SW480 (cell line): ENCODE data around the gene NTN1.

Experiments used
- DNase-seq: peaks from one replicate; pipeline ENCODE4 v3.0.0-alpha.2; 2016; ENCODE audit warnings: low spot score

The NTN1 gene

GRCh38 chr17:9037736-9038135 lies 16.4 kb downstream of the NTN1 start:
- DNase-seq = no peak

DNA sequence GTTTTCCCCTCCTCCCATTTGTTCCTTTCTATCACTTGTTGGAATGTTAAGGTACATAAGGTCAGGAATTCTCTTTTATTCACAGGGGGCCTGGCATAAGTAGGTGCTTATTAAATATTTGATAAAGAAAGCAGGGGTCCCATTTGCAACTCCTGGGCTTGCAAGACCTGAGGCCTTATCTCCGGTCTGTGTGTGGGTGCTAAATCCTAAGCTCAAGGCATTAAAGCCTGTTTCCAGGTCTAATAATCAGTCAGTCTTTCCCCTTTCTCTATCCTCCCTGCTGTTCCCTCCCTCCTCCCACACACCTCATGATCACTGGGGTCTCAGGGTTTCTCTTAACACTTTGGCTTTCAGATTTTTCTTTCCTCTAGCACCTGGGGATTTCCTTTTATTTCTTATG lies 17.1 kb downstream of the NTN1 start:
- no peak for DNase-seq

GRCh38 chr17:9044772-9045463 lies 23.6 kb downstream of the NTN1 start:
- DNase-seq = no peak

DNA sequence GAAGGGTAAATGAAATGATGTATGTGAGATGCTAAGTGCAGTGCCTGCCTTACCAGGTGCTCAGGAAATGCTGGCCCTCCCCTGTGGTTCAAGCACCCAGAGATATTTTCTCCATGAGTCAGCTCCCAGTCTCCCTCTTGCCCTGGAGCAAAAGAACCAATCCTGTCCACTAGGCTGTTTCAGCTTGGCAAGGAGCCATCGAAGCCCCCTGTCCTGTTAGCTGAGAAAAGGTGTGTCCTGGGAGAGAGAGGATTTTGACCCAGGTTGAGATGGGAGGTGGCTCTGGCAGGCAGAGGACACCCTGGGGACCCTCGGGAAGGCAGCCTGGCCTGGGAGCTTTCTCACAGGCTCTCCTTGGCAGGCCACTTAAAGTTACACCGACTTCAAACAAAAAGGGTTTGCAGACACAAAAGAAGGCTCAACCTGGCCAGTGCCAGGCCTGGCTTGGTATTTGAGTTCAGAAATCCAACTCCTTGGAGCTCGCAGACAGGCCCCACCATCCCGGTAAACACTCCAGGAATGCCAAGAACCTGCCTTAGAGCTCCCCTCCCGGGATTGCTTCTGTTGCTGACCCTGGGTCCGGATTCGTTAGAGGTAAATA lies 29.6 kb downstream of the NTN1 start:
- DNase-seq = peak; percentile 77

DNA sequence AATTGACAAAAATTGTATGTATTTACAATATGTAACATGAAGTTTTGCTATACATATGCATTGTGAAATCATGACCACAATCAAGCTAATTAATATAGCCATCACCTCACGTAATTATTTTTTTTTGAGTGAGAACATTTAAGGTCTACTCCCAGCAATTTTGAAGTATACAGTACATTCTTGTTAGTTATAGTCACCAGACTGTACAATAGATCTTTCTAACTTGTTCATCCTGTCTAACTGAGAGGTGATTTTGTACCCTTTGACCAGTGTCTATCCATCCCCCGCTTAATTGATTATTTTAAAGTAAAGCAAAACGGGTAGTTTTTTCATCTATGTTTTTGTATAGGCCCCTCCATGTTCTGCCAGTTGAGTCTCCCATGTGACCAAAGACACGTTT lies 30.3 kb downstream of the NTN1 start:
- DNase-seq = no peak

GRCh38 chr17:9052921-9053320 lies 31.6 kb downstream of the NTN1 start:
- no peak for DNase-seq

DNA sequence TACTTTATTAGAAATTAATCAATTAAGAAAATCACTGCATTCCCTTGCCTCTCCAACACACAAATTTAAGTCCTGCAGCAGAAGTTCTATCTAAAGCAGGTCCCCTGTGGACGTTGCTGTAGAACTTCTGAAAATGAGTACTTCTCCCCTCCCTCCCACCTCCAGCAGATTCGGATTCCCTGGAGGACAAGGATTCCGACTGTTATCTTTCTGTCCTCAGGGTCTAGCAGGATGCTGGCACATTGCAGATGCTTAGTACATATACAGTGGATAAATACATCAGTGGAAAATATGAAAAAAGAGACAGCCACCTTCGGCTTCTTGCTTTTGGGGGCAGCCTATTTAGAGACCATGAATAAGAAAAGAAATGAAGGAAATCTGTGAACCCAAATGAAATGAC lies 32.1 kb downstream of the NTN1 start:
- no peak for DNase-seq

DNA sequence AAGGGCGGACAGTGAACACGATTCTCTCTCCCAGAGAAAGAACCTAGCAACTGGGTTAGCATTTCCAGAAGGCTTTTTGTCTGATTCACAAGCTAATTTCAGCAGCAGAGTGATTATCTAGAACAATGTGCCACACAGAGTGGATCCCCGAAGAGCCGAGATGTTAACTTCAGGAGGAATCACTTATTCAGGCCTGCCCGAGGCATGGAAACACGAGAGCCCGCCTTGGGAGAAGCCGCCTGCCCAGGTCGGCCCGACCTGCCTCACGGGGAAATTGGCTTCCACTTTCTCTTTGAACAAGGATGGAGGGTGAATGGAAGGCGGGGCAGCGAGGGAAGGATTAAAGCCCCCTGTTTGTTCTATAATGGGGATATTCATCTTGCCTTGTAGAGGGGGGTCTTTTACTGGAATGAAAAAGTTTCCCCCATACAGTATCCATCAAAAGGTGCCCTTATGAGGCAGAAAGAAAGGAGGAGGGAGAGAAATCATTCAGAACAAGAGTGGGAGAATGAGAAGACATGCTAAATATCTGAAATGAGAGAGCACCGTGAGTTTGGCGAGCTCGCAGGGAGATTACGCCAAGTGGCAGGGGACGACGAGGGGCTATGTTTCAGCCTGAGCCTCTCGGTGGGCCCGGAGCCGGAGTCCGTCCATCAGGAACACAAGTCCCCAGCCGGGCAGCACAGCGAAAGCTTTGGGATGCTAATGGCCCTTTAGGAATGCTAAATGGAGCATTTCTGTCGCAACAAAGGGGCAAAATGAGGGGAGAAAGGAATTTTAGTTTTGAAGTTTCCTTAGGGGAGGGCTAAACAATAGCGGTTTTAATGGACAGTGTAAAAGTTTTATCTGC lies 33.0 kb downstream of the NTN1 start:
- DNase-seq = no peak

GRCh38 chr17:9055281-9055680 lies 34.0 kb downstream of the NTN1 start:
- no peak for DNase-seq

DNA sequence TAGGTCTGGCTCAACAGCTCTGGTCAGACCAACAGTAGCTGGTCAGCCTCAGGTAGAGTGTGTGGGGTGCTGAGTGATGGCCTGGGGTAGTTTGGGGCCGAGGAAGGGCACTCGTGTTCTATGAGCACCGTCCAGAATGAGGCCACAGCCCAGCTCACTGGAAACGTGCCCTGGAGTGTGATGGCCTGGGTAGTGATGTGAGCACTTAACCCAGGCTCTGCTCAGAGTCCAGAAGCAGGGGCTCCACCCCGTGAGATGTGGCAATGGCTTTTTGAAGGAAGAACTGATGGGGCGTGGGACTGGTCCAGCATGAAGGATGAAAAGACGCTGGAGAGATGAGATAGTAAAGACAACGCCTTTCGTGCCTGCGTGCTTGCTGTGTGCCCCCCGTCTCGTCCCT lies 35.3 kb downstream of the NTN1 start:
- no peak for DNase-seq

DNA sequence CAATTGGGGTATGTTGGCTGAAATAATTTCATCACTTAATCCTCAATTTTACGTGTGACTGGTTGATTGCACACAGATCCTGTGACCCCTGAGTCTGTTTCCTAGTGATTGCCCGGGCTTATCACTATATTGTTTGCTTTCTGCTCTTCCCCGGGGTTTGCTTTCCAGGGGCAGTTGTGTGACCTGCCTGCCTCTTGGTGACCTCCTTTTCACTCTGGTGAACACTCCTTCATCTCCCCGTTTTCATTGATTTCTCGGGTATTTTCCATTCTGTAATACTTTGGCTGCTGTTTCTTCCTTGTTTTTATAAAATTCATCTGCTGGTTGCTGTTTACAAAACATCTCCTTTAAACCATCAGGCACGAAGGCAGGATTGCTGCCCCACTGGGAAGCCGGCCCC lies 36.0 kb downstream of the NTN1 start:
- no peak for DNase-seq

DNA sequence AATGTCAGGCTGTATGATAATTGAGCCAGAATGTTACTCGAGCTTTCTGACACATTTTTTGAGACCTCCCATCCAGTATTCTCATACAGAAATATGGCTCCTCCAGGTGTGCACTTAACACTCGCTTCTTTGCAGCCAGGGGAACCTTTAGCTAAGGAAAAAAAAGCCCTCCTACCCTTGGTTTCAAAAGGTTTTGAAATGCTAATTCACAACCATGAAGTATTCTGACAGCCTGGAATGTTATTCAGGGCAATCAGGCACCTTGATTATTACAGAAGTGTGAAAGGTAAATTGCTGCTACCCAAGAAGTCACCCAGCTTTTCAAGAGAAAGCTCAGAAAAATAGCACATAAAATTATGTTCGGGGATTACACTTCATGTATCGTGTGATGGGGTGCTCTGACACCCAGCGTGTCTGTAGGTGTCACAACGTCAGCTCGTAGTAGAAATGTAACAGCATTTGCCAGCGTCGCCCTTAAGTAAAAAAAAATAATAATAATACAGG lies 41.1 kb downstream of the NTN1 start:
- DNase-seq = no peak

DNA sequence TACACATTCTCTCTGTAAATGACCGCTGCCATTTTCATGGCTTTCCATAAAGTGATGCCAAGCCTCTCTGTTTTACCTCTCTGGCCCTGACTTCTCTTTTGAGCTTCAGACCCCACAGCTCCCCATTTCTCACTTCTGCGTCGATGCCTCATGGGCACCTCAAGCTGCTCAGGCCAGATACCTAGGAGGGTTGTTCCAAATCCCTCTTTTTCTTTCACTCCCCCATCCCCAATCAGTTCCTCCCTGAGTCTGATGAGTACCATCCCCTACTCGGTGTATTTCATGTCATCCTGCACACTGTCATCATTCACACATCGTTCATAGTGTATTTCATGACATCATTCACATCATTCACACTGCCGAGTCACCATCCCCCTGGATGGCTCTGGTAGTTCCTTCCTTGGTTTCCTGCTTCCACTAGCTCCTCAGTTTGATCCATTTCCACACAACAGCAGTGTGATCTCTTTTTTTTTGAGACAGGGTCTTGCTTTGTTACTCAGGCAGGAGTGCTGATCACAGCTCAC lies 43.1 kb downstream of the NTN1 start:
- no peak for DNase-seq

- no peak for DNase-seq
Observed at GRCh38 chr17:9071016-9071415, 49.7 kb downstream of the NTN1 start.

GRCh38 chr17:9071811-9072498 lies 50.6 kb downstream of the NTN1 start:
- no peak for DNase-seq

GRCh38 chr17:9072696-9073339 lies 51.5 kb downstream of the NTN1 start:
- no peak for DNase-seq

- no peak for DNase-seq
Observed at GRCh38 chr17:9074131-9074530, 52.8 kb downstream of the NTN1 start.

- no peak for DNase-seq
Observed at GRCh38 chr17:9079461-9080103, 58.3 kb downstream of the NTN1 start.

- no peak for DNase-seq
Observed at GRCh38 chr17:9080296-9080914, 59.1 kb downstream of the NTN1 start.

- no peak for DNase-seq
Observed at GRCh38 chr17:9080983-9081382, 59.7 kb downstream of the NTN1 start.

- no peak for DNase-seq
Observed at GRCh38 chr17:9086577-9086976, 65.3 kb downstream of the NTN1 start.
